HL-60 (cell line): ENCODE results near the gene FNDC3B.

Source experiments
- CTCF ChIP-seq: IDR thresholded peaks from one replicate; pipeline ENCODE4 v1.5.1; 2011; ENCODE audit warnings: low read length, control low read depth, inconsistent platforms; ENCODE audit not compliant: insufficient read depth
- GABPA ChIP-seq: IDR thresholded peaks from 2 replicates; pipeline ENCODE4 v1.6.1; 2012; ENCODE audit warnings: low read depth
- POLR2AphosphoS5 ChIP-seq: IDR thresholded peaks from 2 replicates; pipeline ENCODE4 v1.6.1; 2012; ENCODE audit warnings: low read depth
- REST ChIP-seq: IDR thresholded peaks from 2 replicates; pipeline ENCODE4 v1.6.1; 2012; ENCODE audit warnings: low read depth; ENCODE audit not compliant: insufficient replicate concordance
- SPI1 ChIP-seq: IDR thresholded peaks from 2 replicates; pipeline ENCODE4 v1.6.1; 2012; ENCODE audit warnings: low read depth, mild to moderate bottlenecking, borderline replicate concordance

- TF ChIP-seq REST (no peak), CTCF (no peak), POLR2AphosphoS5 (no peak), SPI1 (no peak), GABPA (no peak)
These were observed 100.3 kb downstream of the FNDC3B start for GRCh38 chr3:172139528-172140276.
